ENCODE results near the gene HTT-AS.
"Not testable (repeated sequence)": the region's sequence is repeated elsewhere in the genome, so short reads cannot be mapped to it uniquely, and the experiment has no call there.

GRCh38 chr4:3094701-3095100 lies 20.4 kb upstream of the HTT-AS start:
- not testable (repeated sequence) for TF ChIP-seq CTCF, POLR2A, POLR2AphosphoS5 (IDR thresholded peaks at IDR 0.05)
